ENCODE results near the gene ACTR10.
A peak's percentile ranks its signal among the peaks of the same experiment; 100 is the strongest.

The ACTR10 gene

DNA sequence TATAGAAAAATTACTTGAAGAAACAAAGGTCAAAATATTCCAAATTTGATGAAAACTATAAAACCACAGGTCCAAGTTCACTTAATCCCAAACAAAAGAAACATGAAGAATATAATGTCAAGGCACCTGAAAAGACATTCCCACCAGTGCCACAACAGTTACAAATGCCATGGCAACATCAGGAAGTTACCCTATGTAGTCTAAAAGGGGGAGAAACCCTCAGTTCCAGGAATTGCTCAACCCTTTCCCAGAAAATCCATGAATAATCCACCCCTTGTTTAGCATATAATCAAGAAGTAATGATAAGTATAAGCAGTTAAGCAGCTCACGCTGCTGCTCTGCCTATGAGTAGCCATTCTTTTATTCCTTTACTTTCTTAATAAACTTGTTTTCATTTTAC is 3.8 kb upstream of the ACTR10 start:
- TF ChIP-seq, protein P1, sequence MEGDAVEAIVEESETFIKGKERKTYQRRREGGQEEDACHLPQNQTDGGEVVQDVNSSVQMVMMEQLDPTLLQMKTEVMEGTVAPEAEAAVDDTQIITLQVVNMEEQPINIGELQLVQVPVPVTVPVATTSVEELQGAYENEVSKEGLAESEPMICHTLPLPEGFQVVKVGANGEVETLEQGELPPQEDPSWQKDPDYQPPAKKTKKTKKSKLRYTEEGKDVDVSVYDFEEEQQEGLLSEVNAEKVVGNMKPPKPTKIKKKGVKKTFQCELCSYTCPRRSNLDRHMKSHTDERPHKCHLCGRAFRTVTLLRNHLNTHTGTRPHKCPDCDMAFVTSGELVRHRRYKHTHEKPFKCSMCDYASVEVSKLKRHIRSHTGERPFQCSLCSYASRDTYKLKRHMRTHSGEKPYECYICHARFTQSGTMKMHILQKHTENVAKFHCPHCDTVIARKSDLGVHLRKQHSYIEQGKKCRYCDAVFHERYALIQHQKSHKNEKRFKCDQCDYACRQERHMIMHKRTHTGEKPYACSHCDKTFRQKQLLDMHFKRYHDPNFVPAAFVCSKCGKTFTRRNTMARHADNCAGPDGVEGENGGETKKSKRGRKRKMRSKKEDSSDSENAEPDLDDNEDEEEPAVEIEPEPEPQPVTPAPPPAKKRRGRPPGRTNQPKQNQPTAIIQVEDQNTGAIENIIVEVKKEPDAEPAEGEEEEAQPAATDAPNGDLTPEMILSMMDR (conservative IDR thresholded peaks at IDR 0.05): no peak
- H3K27ac ChIP-seq: no peak overlapping the region

DNA sequence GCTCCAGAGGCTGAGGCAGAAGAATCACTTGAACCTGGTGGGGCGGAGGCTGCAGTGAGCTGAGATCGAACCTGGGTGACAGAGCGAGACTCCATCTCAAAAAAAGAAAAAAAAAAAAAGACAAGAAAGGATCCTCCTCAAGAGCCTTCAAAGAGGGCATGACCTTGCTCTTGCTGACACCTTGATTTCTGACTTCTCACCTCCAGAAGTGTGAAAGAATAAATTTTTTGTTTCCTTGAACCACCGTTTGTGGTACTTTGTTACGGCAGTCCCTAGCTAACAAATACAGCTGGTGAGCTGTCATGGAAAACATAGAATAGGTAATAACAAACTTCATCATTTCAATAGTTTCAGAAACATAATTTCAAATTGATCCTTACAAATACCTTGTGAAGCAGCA is 1.9 kb upstream of the ACTR10 start:
- TF ChIP-seq, protein P1 (conservative IDR thresholded peaks at IDR 0.05): no peak

DNA sequence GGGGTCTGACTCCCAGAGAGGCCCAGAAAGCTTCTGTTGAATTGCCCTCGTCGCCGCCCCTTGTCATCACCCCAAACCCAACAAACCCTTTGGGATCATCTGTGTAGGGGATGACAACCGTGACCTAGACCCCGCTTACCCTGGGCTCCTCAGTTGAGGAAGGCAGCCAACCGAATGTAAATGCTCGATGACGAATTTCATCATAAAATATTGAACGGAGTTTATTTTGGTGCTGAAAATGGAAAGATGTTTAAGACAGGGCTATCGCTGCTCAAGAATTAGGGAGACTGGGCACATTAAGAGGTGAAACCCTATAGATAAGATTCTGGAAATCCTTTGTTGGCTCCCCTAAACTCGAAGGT is 512 bp downstream of the ACTR10 start:
- H3K27ac ChIP-seq: peak overlapping the region; percentile 87
- TF ChIP-seq, protein P1 (conservative IDR thresholded peaks at IDR 0.05): no peak

More for the DNA sequence above, 1.9 kb upstream of the ACTR10 start:
- H3K27ac ChIP-seq: no peak overlapping the region

DNA sequence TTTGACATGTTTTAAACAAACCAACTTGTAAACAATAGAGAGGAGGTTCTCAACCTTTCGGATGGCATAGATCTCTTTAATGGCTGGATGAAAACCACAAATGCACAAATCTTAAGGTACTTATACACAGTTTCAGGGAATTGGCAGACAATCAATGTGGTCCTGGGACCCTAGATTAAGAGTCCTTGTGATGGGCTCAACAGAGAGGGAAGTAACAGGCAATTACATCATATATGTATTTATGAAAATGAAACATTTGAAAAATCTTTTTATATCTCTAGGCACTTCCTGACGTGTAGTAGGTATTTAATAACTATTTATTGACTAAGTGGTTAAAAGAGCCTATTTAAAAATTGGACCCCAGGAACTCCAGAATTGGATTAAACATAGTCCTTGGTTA is 897 bp downstream of the ACTR10 start:
- TF ChIP-seq, protein P1 (conservative IDR thresholded peaks at IDR 0.05): no peak
- peak overlapping the region; percentile 87 for H3K27ac ChIP-seq

DNA sequence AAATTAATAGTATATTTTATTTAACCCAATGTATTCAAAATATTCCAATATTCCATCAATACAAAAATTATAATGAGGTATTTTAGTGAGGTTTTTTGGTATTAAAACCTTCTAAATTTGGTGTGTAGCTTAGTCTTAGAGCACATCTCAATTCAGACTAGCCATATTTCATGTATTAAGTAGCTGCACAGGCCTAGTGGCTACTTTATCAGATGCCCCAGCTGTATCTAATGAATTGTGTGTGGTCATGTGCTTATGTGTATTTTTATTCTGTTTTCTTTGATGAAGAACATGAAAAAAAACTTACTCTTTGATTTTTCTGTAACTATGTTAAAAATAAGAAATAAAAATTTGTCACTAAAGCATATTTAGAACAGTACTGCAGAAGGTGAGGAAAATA is 13.2 kb downstream of the ACTR10 start:
- TF ChIP-seq, protein P1 (conservative IDR thresholded peaks at IDR 0.05): no peak
- no peak overlapping the region for H3K27ac ChIP-seq

DNA sequence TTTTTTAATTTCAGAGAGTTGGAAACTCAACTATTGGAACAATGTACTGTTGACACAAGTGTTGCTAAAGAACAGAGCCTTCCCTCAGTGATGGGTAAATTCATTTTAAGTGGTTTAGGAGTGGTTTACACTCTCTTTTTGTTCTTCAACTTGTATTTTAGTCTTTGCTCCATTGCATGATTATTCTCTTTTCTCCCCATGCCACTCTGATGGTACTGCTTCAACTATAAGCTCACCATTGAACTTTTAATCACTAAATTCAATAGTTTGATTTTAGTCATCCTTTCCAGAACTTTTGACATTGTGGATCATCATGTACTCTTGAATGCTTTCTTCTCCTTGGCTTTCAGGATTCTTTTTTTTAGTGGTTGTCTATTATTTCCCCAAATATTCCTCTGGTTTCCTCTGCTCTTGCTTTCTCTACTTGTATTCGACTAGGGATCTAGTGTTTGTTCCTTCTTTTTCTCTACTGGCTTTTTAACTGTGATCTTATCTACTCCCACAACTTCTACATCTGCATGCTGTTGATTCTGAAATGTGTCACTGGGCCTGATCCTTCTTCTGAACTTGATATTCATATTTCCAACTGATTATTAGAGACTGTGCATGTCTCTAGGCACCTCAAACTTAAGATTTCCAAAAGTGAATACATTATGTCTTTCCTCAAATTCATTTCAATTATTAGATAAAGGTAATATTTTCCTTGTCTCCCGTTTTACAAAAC is 15.4 kb downstream of the ACTR10 start:
- TF ChIP-seq, protein P1 (conservative IDR thresholded peaks at IDR 0.05): no peak
- no peak overlapping the region for H3K27ac ChIP-seq

DNA sequence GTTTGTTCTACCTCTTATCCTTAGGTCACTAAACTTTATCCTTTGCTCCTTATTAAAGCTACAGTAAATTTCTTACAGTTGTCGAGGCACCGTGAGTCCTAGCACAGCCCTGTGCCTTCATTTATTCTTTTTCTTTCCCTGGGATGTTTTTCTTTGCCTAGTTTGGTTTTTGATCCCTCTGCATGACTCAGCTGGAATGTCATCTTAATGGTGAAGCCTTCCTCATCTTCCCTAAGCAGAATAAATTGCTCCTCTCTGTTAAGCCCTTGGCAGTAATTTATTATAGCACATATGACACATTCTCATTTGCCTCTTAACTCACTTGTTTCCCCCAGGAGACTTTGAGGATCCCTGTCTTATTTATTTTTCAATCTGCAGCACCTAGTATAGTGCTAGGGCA is 16.6 kb downstream of the ACTR10 start:
- H3K27ac ChIP-seq: no peak overlapping the region
- TF ChIP-seq, protein P1 (conservative IDR thresholded peaks at IDR 0.05): no peak

Measured in VCaP (cell line).